Hepatocyte (in vitro differentiated cells): ENCODE data around the gene OVAAL. TPM values are rescaled to one million over a fixed set of nuclear protein-coding genes. Genes with fewer than 3 reads are reported as not detected.

Source experiments
- DNase-seq: peaks from one replicate; pipeline ENCODE4 v3.0.0-alpha.2; 2016; ENCODE audit warnings: low spot score
- H2AFZ ChIP-seq: fragments of 200-600 bp; sonication (generic); 2 replicates; pipeline ENCODE4 v1.6.0; 2016; ENCODE audit warnings: antibody characterized with exemption, mild to moderate bottlenecking
- H3K27ac ChIP-seq: fragments of 200-600 bp; sonication (generic); 2 replicates; pipeline ENCODE4 v1.5.1; 2016; ENCODE audit warnings: mild to moderate bottlenecking
- H3K27me3 ChIP-seq: fragments of 200-600 bp; sonication (generic); 2 replicates; pipeline ENCODE4 v1.6.1; 2016
- H3K36me3 ChIP-seq: fragments of 200-600 bp; sonication (generic); replicated peaks from 2 replicates; pipeline ENCODE4 v1.5.1; 2016; ENCODE audit warnings: low read depth; ENCODE audit not compliant: insufficient read depth
- H3K4me1 ChIP-seq: fragments of 200-600 bp; sonication (generic); 2 replicates; pipeline ENCODE4 v1.5.1; 2016; ENCODE audit warnings: mild to moderate bottlenecking, moderate library complexity; ENCODE audit not compliant: insufficient read depth
- H3K4me2 ChIP-seq: fragments of 200-600 bp; sonication (generic); 2 replicates; pipeline ENCODE4 v1.6.0; 2016
- H3K4me3 ChIP-seq: fragments of 200-600 bp; sonication (generic); 2 replicates; pipeline ENCODE4 v1.5.1; 2016; ENCODE audit warnings: mild to moderate bottlenecking
- H3K79me2 ChIP-seq: fragments of 200-600 bp; sonication (generic); 2 replicates; pipeline ENCODE4 v1.6.0; 2017; ENCODE audit warnings: mild to moderate bottlenecking
- H3K9me2 ChIP-seq: fragments of 200-600 bp; sonication (generic); replicated peaks from 2 replicates; pipeline ENCODE4 v1.6.0; 2017; ENCODE audit warnings: mild to moderate bottlenecking; ENCODE audit not compliant: insufficient read depth
- H3K9me3 ChIP-seq: fragments of 200-600 bp; sonication (generic); 2 replicates; pipeline ENCODE4 v1.5.1; 2016; ENCODE audit warnings: low read depth, mild to moderate bottlenecking
- H4K20me1 ChIP-seq: fragments of 200-600 bp; sonication (generic); 2 replicates; pipeline ENCODE4 v1.6.0; 2016; ENCODE audit warnings: mild to moderate bottlenecking; ENCODE audit not compliant: insufficient read depth, poor library complexity, severe bottlenecking
- EZH2 ChIP-seq: fragments of 200-600 bp; sonication (generic); IDR thresholded peaks from 2 replicates; pipeline ENCODE4 v1.6.1; 2016; ENCODE audit warnings: antibody characterized with exemption, mild to moderate bottlenecking, borderline replicate concordance
- EZH2phosphoT487 ChIP-seq: fragments of 200-600 bp; sonication (generic); IDR thresholded peaks from one replicate; pipeline ENCODE4 v1.6.1; 2018; ENCODE audit warnings: antibody characterized with exemption, mild to moderate bottlenecking, low read depth, moderate library complexity; ENCODE audit not compliant: unreplicated experiment, severe bottlenecking
- WGBS: methylation state at CpG from one replicate; pipeline ENCODE4 v1.1.6; 2016; ENCODE audit warnings: low lambda C conversion rate; ENCODE audit errors: missing lambda C conversion rate; 5-methylcytosine and 5-hydroxymethylcytosine counted together
- polyA plus RNA-seq: library from polyadenylated mRNA; unstranded; fragments of >200 nt; fragmentation: Nextera tagmentation; extraction: Ambion mirVana; gene quantifications from 2 replicates; pipeline ENCODE4 v1.2.1, GENCODE V29; 2016
- total RNA-seq: library from RNA; depleted of rRNA; stranded (reverse); fragments of >200 nt; gene quantifications from 2 replicates; pipeline ENCODE4 v1.2.3, GENCODE V29; 2014
- TF ChIP-seq, protein P1 (sequence below): fragments of 200-600 bp; sonication (generic); IDR thresholded peaks from 2 replicates; pipeline ENCODE4 v1.5.1; 2016; ENCODE audit warnings: antibody characterized with exemption, mild to moderate bottlenecking; ENCODE audit not compliant: poor library complexity

The OVAAL gene
- total and polyA plus RNA-seq, 2 experiments from 2014 or later = not detected

GRCh38 chr1:180525715-180526039 is 33.1 kb upstream of the OVAAL start:
- H2AFZ ChIP-seq = no peak overlapping the region
- H3K9me2 ChIP-seq = no peaks in the 10 kb centered on the region
- H4K20me1 ChIP-seq = no peaks in the 10 kb centered on the region
- no peak for DNase-seq
- WGBS = 43% methylated on average over 2 of the region's 2 CpGs
- H3K27ac ChIP-seq = no peak overlapping the region
- TF ChIP-seq EZH2 = no peak
- TF ChIP-seq EZH2phosphoT487 = no peak
- TF ChIP-seq, protein P1, sequence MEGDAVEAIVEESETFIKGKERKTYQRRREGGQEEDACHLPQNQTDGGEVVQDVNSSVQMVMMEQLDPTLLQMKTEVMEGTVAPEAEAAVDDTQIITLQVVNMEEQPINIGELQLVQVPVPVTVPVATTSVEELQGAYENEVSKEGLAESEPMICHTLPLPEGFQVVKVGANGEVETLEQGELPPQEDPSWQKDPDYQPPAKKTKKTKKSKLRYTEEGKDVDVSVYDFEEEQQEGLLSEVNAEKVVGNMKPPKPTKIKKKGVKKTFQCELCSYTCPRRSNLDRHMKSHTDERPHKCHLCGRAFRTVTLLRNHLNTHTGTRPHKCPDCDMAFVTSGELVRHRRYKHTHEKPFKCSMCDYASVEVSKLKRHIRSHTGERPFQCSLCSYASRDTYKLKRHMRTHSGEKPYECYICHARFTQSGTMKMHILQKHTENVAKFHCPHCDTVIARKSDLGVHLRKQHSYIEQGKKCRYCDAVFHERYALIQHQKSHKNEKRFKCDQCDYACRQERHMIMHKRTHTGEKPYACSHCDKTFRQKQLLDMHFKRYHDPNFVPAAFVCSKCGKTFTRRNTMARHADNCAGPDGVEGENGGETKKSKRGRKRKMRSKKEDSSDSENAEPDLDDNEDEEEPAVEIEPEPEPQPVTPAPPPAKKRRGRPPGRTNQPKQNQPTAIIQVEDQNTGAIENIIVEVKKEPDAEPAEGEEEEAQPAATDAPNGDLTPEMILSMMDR = no peak
- no peaks in the 10 kb centered on the region for H3K27me3 ChIP-seq
- H3K79me2 ChIP-seq = no peaks in the 10 kb centered on the region
- H3K9me3 ChIP-seq = no peaks in the 10 kb centered on the region
- no peak overlapping the region for H3K4me2 ChIP-seq
- H3K4me3 ChIP-seq = no peak overlapping the region
- H3K36me3 ChIP-seq = no peaks in the 10 kb centered on the region
- H3K4me1 ChIP-seq = peaks cover 15% of the 10 kb centered on the region

- Histone ChIP-seq H3K79me2 (no peaks in the 10 kb centered on the region), H3K27me3 (no peaks in the 10 kb centered on the region), H3K36me3 (no peaks in the 10 kb centered on the region), H2AFZ (no peak overlapping the region), H3K4me2 (no peak overlapping the region), H4K20me1 (no peaks in the 10 kb centered on the region), H3K4me1 (peaks cover 3% of the 10 kb centered on the region), H3K4me3 (no peak overlapping the region), H3K27ac (no peak overlapping the region), H3K9me3 (no peaks in the 10 kb centered on the region), H3K9me2 (no peaks in the 10 kb centered on the region)
- DNase-seq = peak; percentile 63
- 53% methylated on average over 5 of the region's 5 CpGs for WGBS
- TF ChIP-seq EZH2 (no peak), EZH2phosphoT487 (no peak)
- TF ChIP-seq, protein P1 = no peak
Measured at GRCh38 chr1:180527101-180527669, 31.6 kb upstream of the OVAAL start.

DNA sequence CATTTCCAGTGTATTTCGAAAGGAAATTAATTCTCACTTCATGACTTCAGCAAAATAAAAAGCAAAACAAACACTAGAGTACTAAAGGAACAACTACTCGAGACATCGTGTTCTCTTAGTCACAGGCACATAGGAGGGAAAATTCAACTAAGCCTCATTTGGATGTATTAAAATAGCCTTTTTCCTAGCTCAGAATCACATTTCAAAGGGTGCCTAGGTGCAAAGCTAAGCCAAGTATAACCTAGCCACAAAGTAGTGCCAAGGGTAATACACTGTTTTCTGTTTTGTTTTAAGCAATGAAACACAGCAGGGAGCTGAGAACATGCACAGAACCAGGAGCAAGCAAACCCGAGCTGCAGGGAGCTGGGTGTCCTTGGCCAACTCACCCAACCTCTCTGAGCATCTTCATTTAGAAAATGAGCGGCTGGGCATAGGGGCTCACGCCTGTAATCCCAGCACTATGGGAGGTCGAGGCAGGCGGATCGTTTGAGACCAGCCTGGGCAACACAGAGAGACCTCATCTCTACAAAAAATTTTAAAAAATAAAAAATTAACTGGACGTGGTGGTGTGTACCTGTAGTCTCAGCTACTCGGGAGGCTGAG is 29.8 kb upstream of the OVAAL start:
- no peaks in the 10 kb centered on the region for H3K36me3 ChIP-seq
- no peak for DNase-seq
- 92% methylated on average over 11 of the region's 11 CpGs for WGBS
- H3K27me3 ChIP-seq = no peaks in the 10 kb centered on the region
- no peak overlapping the region for H3K4me3 ChIP-seq
- no peak overlapping the region for H2AFZ ChIP-seq
- no peak for TF ChIP-seq EZH2phosphoT487
- no peak for TF ChIP-seq EZH2
- TF ChIP-seq, protein P1 = no peak
- no peaks in the 10 kb centered on the region for H3K79me2 ChIP-seq
- H3K4me1 ChIP-seq = no peaks in the 10 kb centered on the region
- H3K27ac ChIP-seq = no peak overlapping the region
- no peaks in the 10 kb centered on the region for H3K9me3 ChIP-seq
- H3K9me2 ChIP-seq = no peaks in the 10 kb centered on the region
- H3K4me2 ChIP-seq = no peak overlapping the region
- H4K20me1 ChIP-seq = no peaks in the 10 kb centered on the region
